WERI-Rb-1 (cell line): ENCODE results near the gene ELK1.

Experiments
- DNase-seq: peaks from one replicate; pipeline ENCODE4 v3.0.0-alpha.2; 2020
- H3K27ac ChIP-seq: fragments of 250-450 bp; sonication (Bioruptor Pico); 2 replicates; pipeline ENCODE4 v1.5.1; 2020; ENCODE audit warnings: mild to moderate bottlenecking, moderate library complexity
- H3K27me3 ChIP-seq: fragments of 250-450 bp; sonication (Bioruptor Pico); 2 replicates; pipeline ENCODE4 v1.5.1; 2021; ENCODE audit warnings: mild to moderate bottlenecking, low read depth, moderate library complexity; ENCODE audit not compliant: insufficient read depth, severe bottlenecking
- H3K36me3 ChIP-seq: fragments of 250-450 bp; sonication (Bioruptor Pico); 2 replicates; pipeline ENCODE4 v1.5.1; 2020; ENCODE audit warnings: mild to moderate bottlenecking, moderate library complexity
- H3K4me3 ChIP-seq: 2 replicates; pipeline ENCODE4 v1.5.1; 2011; ENCODE audit warnings: low read depth, mild to moderate bottlenecking, control low read depth, low read length
- H3K9me3 ChIP-seq: fragments of 250-450 bp; sonication (Bioruptor Pico); 2 replicates; pipeline ENCODE4 v1.5.1; 2021; ENCODE audit warnings: mild to moderate bottlenecking, moderate library complexity; ENCODE audit not compliant: severe bottlenecking
- TF ChIP-seq, protein P1 (sequence below): IDR thresholded peaks from 2 replicates; pipeline ENCODE4 v1.5.1; 2011; ENCODE audit warnings: low read depth, mild to moderate bottlenecking, control low read depth, inconsistent platforms, low read length

ELK1 gene

DNA sequence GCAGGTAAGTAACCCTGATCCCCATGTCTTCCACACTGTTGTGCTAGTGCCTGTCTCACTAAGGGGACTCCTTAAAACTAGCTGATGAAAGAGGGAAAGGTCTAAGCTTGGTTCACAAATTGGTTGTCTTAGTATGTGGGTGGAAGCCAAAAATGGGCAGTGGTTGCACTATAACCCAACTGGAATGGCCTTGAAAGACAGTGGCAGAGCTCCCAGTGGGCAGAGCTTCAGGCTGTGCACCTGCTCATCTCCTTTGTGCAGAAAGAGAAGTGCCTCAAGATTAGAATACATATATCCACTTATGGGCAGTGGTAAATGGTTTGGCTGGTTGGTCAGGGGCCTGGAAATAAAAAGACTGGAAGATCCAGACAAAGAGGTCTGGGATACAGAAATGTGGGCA is 37.9 kb downstream of the ELK1 start:
- Histone ChIP-seq H3K27ac (no peak overlapping the region), H3K4me3 (no peak overlapping the region), H3K9me3 (no peaks in the 10 kb centered on the region), H3K27me3 (no peaks in the 10 kb centered on the region), H3K36me3 (no peaks in the 10 kb centered on the region)
- no peak for DNase-seq
- TF ChIP-seq, protein P1, sequence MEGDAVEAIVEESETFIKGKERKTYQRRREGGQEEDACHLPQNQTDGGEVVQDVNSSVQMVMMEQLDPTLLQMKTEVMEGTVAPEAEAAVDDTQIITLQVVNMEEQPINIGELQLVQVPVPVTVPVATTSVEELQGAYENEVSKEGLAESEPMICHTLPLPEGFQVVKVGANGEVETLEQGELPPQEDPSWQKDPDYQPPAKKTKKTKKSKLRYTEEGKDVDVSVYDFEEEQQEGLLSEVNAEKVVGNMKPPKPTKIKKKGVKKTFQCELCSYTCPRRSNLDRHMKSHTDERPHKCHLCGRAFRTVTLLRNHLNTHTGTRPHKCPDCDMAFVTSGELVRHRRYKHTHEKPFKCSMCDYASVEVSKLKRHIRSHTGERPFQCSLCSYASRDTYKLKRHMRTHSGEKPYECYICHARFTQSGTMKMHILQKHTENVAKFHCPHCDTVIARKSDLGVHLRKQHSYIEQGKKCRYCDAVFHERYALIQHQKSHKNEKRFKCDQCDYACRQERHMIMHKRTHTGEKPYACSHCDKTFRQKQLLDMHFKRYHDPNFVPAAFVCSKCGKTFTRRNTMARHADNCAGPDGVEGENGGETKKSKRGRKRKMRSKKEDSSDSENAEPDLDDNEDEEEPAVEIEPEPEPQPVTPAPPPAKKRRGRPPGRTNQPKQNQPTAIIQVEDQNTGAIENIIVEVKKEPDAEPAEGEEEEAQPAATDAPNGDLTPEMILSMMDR, result no peak

DNA sequence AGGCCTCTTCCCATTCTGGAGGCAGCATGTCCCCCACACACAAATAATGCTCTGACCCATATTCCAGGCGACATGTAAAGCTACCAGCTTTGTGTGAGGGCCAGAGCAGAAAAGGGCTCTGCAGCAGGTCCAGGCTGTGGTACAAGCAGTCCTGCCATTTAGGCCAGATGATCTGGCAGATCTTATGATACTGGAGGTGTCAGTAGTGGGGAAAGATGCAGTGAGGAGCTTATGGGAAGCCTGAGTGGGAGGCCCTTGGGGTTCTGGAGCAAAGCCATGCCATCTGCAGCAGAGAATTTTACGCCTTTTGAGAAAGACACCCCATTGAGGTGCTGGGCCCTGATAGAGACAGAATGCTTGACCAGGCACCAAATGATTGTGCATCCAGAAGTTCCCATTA is 38.4 kb downstream of the ELK1 start:
- Histone ChIP-seq H3K4me3 (no peak overlapping the region), H3K27ac (no peak overlapping the region), H3K9me3 (no peaks in the 10 kb centered on the region), H3K27me3 (no peaks in the 10 kb centered on the region), H3K36me3 (no peaks in the 10 kb centered on the region)
- TF ChIP-seq, protein P1, result no peak
- DNase-seq, result no peak

DNA sequence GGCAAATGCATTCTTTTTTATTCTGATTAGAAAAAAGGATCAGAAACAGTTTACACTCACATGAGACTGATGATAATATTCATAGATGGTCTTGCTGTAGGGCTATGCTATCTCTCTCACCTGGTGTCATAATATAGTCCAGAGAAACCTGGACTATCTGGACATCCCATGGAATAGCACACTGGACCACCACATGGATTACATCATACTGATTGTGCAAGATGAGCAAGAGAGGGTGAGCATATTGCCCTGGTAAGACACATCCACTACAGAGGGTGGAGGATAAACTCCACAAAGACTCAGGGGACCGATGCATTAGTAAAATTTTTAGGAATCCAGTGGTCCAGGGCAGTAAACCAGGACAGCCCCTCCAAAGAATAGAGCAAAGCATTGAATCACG is 38.9 kb downstream of the ELK1 start:
- Histone ChIP-seq H3K27me3 (no peaks in the 10 kb centered on the region), H3K36me3 (no peaks in the 10 kb centered on the region), H3K4me3 (no peak overlapping the region), H3K9me3 (no peaks in the 10 kb centered on the region), H3K27ac (no peak overlapping the region)
- TF ChIP-seq, protein P1, result no peak
- DNase-seq, result no peak

DNA sequence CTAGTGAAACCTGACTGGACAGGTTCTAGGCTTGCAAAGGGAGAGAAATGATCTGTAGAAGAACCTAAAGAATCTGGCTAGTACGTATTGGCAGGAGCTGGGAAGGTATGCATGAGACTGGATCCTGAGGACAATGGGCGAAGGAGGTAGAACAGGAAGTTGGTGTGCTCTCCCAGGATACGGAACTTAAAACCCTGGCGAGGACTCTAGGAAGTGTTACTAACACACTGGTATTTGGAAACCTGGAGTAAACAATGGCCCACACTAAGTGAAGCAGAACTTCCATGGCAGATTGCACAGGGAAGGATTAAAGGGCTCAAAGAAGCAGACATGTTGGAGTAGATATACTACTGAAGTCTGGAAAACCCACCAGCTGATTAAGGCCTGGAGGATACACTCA is 39.9 kb downstream of the ELK1 start:
- DNase-seq, result no peak
- Histone ChIP-seq H3K4me3 (no peak overlapping the region), H3K36me3 (no peaks in the 10 kb centered on the region), H3K27ac (no peak overlapping the region), H3K27me3 (peaks cover 3% of the 10 kb centered on the region), H3K9me3 (no peaks in the 10 kb centered on the region)
- TF ChIP-seq, protein P1, result no peak

DNA sequence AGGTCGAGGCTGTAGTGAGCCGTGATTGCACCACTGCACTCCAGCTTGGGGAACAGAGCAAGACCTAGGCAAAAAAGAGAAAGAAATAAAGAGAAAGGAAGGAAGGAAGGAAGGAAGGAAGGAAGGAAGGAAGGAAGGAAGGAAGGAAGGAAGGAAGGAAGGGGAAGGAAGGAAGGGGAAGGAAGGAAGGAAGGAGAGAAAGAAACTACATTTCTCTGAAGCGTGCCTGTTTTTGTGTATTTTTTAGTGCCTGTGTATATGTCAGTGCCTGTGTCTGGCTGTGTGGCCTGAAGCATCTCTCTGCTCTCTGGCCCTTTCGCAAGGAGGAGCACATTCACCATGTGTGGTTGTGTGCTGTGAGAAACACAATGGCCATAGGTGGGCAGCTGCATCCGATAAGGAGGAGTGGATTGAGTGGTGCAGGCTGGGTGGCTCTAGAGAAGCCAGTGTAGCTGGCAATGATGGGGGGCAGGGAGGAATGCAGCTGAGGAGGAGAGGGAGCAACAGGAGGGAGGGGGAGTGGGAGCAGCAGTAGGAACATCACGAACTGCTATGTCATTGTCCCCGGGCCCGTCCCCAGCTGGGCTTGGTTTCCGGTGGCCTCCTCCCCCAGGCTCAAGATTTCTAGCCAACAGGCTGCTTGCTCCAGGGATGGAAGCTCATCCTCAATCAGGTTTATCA is 42.1 kb downstream of the ELK1 start:
- no peak overlapping the region for H3K27ac ChIP-seq
- H3K4me3 ChIP-seq, result no peak overlapping the region
- H3K36me3 ChIP-seq, result no peaks in the 10 kb centered on the region
- H3K27me3 ChIP-seq, result peaks cover 3% of the 10 kb centered on the region
- TF ChIP-seq, protein P1, result no peak
- no peak for DNase-seq
- no peaks in the 10 kb centered on the region for H3K9me3 ChIP-seq

DNA sequence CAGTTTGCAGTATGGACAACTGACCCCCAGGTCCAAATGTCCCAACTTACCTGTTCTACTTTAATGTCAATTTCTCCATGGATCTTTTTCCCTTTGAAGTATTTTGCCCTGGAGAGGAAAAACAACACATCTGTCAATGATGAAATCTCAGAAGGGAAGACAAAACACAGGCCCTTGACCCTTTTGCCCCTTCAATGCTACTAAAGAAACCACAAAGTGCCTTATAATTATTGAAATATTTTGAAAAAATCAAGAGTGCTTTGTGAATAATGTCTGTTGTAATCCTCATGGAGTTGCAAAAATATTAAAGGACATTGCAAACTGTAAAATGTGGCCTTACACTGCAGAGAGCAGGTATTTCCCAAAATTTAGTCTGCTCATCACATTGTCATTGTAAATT is 43.3 kb downstream of the ELK1 start:
- DNase-seq, result no peak
- TF ChIP-seq, protein P1, result no peak
- Histone ChIP-seq H3K36me3 (no peaks in the 10 kb centered on the region), H3K27ac (no peak overlapping the region), H3K9me3 (no peaks in the 10 kb centered on the region), H3K27me3 (peaks cover 3% of the 10 kb centered on the region), H3K4me3 (no peak overlapping the region)
